Esophagus muscularis mucosa (tissue), 3 donors: ENCODE results near the gene FAM114A1.

Experiments
- EP300 ChIP-seq: sonication (generic); formaldehyde crosslinking; IDR thresholded peaks from one replicate; pipeline ENCODE4 v1.6.1; 2017; ENCODE audit warnings: antibody characterized with exemption
- POLR2AphosphoS5 ChIP-seq, 2 donors: sonication (generic); formaldehyde crosslinking; IDR thresholded peaks; one replicate each; pipeline ENCODE4 v1.6.1; 2017; ENCODE audit warnings: antibody characterized with exemption in 2 of 2

GRCh38 chr4:38954727-38955126, 87.1 kb downstream of the FAM114A1 start:
- TF ChIP-seq POLR2AphosphoS5 (IDR thresholded peaks at IDR 0.05) (no peak), EP300 (no peak)
